ENCODE measurements around the gene MSMP.

MSMP gene

DNA sequence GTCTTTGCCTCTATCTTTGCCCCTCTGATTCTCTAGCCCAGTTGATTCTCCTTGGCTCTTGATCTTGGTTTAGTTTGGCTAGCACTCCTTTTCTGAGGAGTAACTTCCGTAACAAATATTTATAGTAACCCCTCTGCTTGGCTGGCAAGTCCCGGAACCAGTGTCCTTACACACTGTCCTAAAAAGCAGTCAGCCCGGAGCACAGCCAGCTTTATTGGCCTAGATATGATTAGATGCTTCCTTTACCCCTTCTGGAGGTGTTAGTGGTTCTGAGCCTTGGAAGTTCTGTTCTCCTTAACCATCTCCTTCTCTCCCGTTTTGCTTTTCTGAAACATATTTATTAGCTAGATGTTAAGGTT, 17.0 kb upstream of the MSMP start:
- no peak for DNase-seq

GRCh38 chr9:35769763-35770162, 15.7 kb upstream of the MSMP start:
- no peak for DNase-seq

- no peak for DNase-seq
Observed at GRCh38 chr9:35767458-35767857, 13.4 kb upstream of the MSMP start.

- no peak for DNase-seq
Observed at GRCh38 chr9:35766997-35767396, 12.9 kb upstream of the MSMP start.

- DNase-seq: no peak
Observed at GRCh38 chr9:35763803-35764202, 9.7 kb upstream of the MSMP start.

DNA sequence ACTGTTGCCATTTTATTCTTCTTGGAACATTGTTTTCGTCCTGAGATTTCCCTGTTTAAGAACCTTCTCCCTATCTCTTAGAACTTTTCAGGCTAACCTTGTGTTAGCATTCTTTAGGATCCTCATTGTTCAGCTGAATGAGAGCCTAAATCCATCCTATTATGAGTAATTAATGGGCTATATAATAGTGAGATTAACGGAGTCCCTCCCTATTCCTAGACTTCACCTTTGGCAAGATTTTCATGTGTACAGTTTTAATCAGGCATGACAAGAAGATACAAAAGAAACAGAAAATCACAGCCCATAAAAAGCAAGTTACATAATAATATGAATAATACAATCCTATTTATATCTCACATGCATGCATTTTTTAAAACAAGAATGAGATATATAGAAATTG, 9.1 kb upstream of the MSMP start:
- no peak for DNase-seq

DNA sequence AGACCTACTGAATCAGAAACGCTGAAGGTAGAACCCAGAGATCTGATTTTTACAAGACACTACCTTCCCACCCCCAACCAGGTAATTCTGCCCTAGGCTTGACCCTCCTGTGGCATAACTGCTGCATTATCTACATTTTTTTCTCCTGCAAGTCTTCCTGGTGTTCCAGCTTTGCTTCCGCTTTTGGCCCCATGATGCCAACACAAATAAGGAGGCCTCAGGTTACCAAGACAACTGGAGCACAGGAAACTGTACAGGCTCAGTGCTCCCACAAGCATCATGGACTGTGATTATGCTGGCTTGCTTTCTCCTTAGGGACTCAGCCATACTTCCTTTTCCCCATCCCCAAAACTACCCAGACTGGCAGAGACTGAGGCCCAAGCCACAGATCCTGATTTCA, 6.6 kb upstream of the MSMP start:
- DNase-seq: no peak

- no peak for DNase-seq
Observed at GRCh38 chr9:35759795-35760194, 5.7 kb upstream of the MSMP start.

DNA sequence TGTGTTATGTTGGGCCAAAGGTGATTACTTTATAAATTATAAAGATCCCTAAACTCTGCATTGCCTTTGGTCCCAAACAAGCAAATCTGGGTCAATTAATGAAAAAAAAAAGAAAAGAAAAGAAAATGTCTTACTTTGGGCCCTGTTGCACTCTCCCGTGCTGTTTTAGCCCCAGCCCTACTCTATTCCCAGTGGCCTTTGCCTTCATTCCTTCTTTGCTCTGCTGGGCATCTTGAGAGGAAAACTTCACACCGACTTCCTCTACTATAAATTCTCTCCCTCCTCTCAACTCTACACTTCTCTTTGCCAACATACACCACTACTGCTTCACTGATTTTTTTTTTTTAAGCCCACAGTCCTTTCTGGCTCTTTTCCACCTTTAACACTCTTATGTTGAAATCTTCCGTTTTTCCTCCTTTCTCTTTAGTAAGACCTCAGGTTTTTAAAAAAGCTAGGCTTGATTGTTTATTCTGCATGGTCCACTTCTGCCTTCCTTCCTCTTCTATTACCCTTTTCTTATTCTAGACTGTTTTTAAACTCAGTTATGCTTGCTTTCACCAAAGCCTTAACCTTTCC, 4.5 kb upstream of the MSMP start:
- DNase-seq: no peak

DNA sequence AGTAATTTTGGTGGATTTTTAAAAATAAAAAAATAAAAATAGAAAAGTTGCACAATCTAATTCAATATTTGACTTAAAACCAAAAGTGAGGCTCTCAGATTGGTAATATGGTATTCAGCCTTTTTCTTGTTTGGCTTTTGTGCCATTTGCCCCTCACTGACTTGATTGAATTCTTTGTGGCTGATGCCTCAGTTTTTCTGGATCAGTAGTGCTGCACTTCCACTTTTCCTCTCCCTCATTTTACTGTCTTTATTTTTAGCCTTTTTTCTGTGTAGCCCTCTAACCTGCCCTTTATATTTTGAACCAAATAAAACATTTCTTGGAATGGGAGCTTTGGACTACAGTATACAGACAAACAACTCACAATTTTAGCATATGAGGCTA, 3.8 kb upstream of the MSMP start:
- DNase-seq: no peak

DNA sequence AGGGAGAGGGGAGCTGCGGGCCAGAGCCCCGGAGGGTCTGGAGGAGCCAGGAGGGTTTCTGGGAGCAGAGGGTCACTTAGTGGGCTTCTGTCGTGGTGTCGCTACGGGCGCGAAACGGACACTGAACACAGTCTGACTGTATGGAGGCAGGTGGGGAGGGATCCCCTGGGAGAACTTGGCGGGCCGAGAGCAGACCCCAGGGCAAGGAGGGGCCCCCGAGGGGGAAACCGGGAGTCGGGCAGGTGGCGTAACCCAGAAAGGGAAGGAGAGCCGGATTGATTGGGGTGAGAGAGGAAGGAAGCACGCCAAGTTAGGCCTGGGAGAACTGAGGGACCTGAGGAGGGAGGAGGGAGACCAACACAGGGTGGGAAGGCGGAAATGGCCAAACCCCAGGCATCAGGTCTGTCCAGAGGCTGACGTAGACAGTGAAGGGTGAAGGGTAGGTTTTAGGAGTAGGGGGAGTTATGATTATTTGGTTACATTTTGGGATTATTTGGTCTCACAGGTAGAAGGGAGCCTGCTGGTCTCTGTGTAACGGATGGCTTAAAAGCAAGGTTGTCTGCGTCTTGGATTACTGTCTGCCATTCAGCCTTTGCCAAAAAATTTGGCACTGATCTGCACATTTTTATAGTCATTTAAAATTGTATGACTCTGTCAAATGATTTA, 3.3 kb upstream of the MSMP start:
- DNase-seq: no peak

DNA sequence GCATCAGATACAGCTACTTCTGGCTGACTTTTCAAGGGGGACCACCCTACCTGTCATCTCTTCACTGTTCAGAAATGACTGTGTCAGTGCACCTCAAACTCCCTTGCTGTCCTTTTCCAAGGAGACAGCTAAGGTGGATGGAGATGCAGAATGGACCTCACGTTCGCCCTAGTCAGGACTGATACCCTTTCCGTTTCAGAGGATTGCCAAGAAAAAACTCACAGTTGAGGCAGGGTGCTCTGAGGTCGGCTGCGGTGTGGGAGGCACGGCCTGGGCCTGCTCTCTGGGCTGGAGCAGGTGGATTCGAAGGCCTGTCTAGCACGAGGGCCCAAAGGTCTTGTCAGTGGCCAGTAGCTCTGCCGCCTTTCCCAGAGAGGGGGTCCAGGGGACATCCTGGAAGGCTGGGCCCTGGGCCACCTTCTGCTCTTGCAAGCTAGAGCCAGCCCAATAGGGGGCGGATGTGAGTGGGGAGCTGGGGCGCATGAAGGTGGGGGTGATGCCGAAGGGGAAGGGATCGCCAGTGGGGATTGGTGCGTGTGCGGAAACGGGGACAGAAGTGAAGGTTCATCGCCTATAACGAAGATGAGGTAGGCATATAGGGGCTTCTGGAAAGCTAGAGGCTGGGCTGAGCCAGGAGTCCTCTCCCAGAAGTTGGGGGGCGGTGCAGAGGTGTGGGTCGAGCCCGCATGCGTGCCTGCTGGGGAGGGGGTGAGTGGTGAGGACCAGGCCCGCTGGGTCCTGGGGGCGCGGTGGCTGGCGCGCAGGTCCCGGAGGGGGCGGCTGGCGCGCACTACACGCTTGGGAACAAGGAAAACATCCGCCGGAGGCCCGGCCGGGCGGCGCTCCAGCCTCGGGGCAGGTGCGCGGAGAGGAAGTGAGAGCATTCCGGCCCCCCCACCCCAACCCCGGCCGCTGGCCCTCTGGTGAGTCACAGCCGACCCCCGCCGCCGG, 2.5 kb upstream of the MSMP start:
- DNase-seq: no peak

DNA sequence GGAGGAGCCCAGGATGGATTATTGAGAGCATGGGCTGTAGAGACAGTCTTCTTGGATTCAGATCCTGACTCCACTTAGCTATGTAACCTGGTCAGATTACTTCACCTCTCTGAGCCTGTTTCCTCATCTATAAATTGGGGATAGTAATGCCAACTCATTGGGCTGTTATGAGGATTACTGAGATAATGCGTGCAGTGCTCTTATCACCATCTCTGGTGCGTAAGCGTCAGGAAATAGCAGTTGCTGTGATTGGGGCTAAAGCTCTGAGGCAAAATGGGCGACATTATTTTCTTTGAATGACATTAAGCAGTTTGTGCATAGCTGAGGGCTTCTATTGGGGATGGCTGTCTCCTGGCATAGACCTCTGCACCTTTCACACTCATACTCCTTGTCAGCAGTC, 995 bp upstream of the MSMP start:
- no peak for DNase-seq

GRCh38 chr9:35753466-35753865, 610 bp downstream of the MSMP start:
- DNase-seq: no peak

DNA sequence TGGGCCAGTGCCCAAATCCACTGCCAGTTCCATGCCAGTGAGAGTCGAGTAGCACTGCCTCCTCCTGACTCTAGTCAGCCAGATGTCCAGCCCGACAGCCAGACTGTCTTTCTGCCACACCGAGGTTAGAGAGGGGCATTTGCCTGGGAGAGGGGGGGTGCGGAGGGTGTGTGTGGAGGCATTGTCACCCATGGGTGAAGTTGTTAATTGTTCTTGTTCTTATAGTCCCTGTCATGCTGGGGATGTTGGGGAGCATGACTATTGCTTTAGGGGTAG, 3.9 kb downstream of the MSMP start:
- DNase-seq: no peak

- DNase-seq: no peak
Observed at GRCh38 chr9:35749515-35750255, 4.4 kb downstream of the MSMP start.

- DNase-seq: no peak
Observed at GRCh38 chr9:35748858-35749514, 5.1 kb downstream of the MSMP start, which contains the start of the genes GBA2 and RGP1. Gene GBA2, minus strand, starts transcription at chr9:35749228. Its CDS starts 524 bp downstream, at chr9:35748704. Gene RGP1, plus strand, starts transcription at chr9:35749287. Its CDS starts 469 bp downstream, at chr9:35749756.

DNA sequence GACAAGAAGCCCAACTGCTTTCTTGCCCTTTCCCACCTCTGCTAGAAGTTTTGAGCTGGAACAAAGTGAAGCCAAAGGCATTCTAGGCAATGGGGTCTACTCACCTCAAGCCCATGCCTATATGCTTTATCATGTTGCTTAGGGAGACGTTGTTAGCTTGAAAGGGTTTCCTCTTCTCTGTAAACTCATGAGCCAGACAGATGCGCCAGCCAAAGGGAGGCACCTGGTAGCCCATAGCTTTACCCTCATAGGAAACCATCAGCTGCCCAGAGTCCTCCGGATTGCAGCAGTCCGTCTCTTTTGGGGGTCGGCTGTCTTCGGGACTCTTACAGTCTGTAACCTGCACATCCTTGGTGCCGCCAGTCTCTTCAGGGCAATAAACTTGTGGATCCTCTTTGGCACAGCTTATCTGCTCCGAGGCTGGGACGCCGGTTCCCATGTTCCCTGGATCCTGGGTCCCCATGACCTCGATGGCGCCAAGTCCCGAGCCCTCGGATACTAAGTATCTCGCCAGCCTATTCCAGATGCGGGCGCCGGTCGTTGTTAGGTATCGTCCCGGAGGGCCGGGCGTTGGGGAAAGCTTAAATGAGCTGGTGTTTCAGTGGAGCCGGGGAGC, 5.7 kb downstream of the MSMP start:
- DNase-seq: no peak

DNA sequence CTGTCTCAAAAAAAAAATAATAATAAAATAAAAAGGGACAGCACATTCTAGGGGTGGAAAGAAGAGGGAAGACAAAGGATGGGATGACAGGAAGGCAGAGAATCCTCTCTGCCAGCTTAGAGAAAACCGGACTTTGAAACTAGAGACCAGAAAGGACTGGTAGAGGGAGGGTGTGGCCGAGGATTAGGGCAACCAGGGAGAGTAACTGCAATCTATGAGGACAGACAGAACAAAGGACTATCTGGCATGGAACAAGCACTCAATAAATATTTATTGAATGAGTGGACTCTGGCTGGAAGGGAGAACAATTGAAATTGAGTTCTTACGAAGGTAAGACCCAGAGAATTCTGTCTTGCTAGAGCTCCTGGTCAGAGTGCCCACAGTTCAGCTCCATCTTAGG, 7.5 kb downstream of the MSMP start:
- no peak for DNase-seq

DNA sequence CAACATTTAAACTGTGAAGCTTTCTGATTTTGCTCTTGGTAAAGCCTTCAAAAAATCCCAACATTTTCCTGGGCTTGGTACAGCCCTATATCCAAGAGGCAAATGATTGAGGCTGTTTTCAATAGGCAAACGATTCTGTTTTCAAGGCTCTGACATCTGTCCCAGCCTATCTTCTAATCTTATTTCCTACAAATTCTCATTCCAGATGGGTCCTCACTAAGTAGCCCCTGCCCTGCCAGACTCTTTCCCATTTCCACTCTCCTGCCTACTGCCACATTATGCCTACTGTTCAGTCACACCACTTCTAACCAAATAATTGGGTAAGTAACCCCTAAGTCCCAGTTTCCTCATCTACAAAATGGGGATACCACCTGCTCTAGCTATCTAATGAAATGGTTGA, 8.5 kb downstream of the MSMP start:
- no peak for DNase-seq

GRCh38 chr9:35743880-35744518, 10.1 kb downstream of the MSMP start:
- no peak for DNase-seq

DNA sequence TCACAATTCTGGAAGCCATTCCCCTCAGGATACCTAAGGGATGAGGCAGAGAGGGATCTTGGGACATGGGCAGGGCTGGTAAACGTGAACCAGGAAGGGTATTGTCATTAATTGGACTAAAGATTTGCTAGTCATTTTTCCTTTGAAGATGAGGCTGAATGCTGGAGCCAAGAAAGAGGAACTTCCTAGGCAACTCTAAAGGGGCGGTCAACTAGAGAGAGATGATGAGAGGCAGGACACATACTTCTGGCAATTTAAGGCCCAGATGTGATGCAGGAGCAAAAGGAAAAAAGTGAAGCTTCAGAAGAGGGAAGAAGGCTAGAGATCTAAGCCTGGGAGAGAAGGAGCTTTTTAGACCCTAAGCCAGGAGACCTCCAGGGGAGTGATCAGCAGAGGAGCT, 10.6 kb downstream of the MSMP start:
- DNase-seq: no peak

All from GOT3 (cell line).